ENCODE data around the gene SCO1. TPM values are rescaled to one million over a fixed set of nuclear protein-coding genes. Genes with fewer than 3 reads are reported as not detected.

Gene SCO1
- total RNA-seq, 6 experiments from 2014 or later = 30.7 to 41.4 (median 33.5) TPM

DNA sequence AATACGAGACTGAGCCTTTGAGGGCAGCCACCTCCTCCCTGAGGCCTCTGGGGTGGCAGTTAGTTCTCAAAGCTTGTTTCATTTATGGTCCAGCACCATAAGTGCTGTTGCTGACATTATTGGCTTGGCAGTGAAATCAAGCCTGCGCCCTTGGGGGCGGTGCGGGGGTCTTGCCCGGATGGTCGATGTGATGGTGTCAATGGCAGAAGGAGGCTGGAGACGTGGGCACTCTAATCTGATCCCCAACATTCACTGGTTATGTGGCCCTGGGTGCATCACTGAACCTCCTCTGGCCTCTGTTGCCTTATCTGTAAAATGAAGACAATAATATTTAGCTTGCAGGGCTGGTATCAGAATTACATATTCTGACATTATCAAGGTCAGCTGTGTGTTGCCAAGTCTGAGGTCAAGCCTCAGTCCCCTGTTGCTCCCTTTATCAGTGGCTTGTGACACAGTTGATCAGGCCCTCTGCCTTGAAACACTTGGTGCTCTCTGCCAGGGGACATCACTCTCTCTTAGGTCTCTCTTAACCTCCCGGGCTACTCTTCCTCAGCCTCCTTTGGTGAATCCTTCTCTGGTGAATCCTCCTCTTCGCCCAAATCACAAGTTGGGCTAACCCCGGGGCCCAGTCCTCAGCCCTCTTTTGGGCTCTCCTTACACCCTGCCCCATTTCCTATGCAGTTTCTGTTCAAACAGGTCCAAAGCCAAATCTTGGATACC, 44.2 kb upstream of the SCO1 start:
- H3K9me3 Mint-ChIP-seq = no peaks in the 10 kb centered on the region
- H3K36me3 Mint-ChIP-seq (ENCODE audit: low read depth) = no peaks in the 10 kb centered on the region
- no peak overlapping the region for H3K27ac Mint-ChIP-seq
- DNase-seq = no peak
- TF ChIP-seq, protein P1, sequence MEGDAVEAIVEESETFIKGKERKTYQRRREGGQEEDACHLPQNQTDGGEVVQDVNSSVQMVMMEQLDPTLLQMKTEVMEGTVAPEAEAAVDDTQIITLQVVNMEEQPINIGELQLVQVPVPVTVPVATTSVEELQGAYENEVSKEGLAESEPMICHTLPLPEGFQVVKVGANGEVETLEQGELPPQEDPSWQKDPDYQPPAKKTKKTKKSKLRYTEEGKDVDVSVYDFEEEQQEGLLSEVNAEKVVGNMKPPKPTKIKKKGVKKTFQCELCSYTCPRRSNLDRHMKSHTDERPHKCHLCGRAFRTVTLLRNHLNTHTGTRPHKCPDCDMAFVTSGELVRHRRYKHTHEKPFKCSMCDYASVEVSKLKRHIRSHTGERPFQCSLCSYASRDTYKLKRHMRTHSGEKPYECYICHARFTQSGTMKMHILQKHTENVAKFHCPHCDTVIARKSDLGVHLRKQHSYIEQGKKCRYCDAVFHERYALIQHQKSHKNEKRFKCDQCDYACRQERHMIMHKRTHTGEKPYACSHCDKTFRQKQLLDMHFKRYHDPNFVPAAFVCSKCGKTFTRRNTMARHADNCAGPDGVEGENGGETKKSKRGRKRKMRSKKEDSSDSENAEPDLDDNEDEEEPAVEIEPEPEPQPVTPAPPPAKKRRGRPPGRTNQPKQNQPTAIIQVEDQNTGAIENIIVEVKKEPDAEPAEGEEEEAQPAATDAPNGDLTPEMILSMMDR (IDR thresholded peaks at IDR 0.05) = no peak
- no peak overlapping the region for H3K4me3 Mint-ChIP-seq
- H3K4me1 Mint-ChIP-seq (ENCODE audit: low read depth) = peaks cover 5% of the 10 kb centered on the region; the same call in 1 of the 2 replicates
- peaks cover 15% of the 10 kb centered on the region for H3K27me3 Mint-ChIP-seq (ENCODE audit: insufficient read depth)

DNA sequence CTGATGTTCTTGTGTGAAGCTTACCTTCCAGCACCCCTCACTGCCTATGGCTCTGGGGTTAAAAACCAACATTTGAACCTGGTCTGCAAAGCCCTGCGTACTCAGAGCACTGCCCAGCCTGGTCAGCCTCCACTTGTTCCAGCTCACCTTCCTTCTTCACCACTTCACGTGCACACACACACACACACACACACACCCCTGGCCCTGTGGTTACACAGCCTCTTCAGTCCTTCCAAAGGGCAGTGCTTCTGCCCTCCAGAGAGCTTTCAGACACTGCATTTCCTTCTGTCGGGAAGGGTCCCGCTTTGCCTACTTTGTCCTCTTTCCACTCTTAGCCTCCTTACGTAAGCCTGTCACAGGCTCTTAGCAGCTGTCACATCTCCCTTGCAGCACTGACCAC, 42.1 kb upstream of the SCO1 start:
- TF ChIP-seq, protein P1 (IDR thresholded peaks at IDR 0.05) = no peak
- no peak for DNase-seq
- H3K9me3 Mint-ChIP-seq = no peaks in the 10 kb centered on the region
- peaks cover 10% of the 10 kb centered on the region for H3K27me3 Mint-ChIP-seq (ENCODE audit: insufficient read depth)
- peaks cover 5% of the 10 kb centered on the region; the same call in 1 of the 2 replicates for H3K4me1 Mint-ChIP-seq (ENCODE audit: low read depth)
- no peak overlapping the region for H3K4me3 Mint-ChIP-seq
- no peak overlapping the region for H3K27ac Mint-ChIP-seq
- H3K36me3 Mint-ChIP-seq (ENCODE audit: low read depth) = no peaks in the 10 kb centered on the region

DNA sequence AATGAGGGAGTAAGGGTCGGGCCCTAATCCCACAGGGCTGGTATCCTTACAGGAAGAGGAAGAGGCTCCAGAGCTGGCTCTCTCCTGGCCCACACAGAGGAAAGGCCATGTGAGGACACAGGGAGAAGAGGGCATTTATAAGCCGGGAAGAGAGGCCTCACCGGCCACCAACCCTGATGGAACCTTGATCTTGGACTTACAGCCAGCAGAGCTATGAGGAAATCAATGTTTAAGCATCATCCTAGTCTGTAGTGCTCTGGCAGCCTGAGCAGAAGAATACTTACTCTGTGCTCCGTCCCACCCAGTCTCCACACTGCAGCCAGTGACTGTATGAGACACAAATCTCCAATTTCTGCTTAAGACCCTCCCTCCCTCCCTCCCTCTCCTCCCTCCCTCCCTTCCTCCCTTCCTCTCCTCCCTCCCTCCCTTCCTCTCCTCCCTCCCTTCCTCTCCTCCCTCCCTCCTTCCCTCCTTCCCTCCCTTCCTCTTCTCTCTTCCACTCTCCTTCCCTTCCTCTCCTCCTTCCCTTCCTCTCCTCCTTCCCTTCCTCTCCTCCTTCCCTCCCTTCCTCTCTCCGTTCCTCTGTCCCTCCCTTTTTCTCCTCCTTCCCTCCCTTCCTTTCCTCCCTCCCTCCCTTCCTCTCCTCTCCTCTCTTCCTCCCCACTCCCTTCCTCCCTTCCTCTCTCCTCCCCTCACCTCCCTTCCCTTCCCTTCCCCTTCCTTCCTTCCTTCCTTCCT, 41.4 kb upstream of the SCO1 start:
- Mint-ChIP-seq H3K36me3 (ENCODE audit: low read depth) (no peaks in the 10 kb centered on the region), H3K9me3 (no peaks in the 10 kb centered on the region), H3K27ac (no peak overlapping the region), H3K4me3 (no peak overlapping the region), H3K4me1 (ENCODE audit: low read depth) (peaks cover 5% of the 10 kb centered on the region; the same call in 1 of the 2 replicates), H3K27me3 (ENCODE audit: insufficient read depth) (peaks cover 13% of the 10 kb centered on the region)
- no peak for DNase-seq
- TF ChIP-seq, protein P1 (IDR thresholded peaks at IDR 0.05) = no peak

DNA sequence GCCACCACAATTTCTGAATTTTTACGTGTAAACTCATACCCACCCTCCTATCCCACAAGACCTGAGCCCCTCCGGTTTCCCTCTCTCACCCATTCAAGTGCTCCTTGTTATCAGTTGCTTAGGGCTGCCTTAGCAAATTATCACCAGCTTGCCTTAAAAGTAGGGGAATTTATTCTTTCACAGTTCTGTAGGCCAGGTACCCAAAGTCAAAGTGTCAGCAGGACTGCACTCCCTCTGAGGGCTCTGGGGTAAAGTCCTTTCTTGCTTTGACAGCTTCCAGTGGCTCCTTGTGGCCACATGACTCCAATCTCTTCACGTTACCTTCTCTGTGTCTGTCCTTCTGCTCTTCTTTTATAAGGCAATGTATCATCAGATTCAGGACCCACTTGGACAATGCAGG, 40.4 kb upstream of the SCO1 start:
- Mint-ChIP-seq H3K36me3 (ENCODE audit: low read depth) (no peaks in the 10 kb centered on the region), H3K4me3 (no peak overlapping the region), H3K9me3 (no peaks in the 10 kb centered on the region), H3K27me3 (ENCODE audit: insufficient read depth) (peaks cover 17% of the 10 kb centered on the region), H3K27ac (no peak overlapping the region), H3K4me1 (ENCODE audit: low read depth) (peaks cover 5% of the 10 kb centered on the region; the same call in 1 of the 2 replicates)
- TF ChIP-seq, protein P1 (IDR thresholded peaks at IDR 0.05) = no peak
- DNase-seq = no peak

DNA sequence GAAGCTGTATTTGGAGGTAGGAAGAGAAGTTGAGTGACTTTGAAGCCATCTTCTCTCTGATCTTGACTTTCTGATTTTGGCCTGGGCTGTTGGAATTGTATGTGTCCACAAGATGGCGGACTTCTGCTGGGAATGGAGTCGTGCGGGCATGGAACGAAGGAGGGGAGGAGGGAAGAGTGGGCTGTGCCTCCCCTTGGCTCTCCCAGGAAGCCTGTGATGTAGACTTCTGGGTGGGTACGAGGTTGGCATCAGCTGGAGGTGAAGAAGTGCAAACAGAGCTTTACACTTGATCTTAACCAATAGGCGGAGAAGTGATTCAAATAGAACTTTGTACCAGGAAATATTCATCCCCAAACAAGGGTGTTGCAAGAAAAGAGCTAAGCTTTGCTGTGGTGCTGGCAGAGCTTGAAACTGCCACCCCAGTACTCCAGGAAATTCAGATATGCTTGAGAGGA, 39.9 kb upstream of the SCO1 start:
- Mint-ChIP-seq H3K9me3 (no peaks in the 10 kb centered on the region), H3K4me3 (no peak overlapping the region), H3K27me3 (ENCODE audit: insufficient read depth) (peaks cover 17% of the 10 kb centered on the region), H3K27ac (no peak overlapping the region), H3K36me3 (ENCODE audit: low read depth) (no peaks in the 10 kb centered on the region), H3K4me1 (ENCODE audit: low read depth) (peaks cover 5% of the 10 kb centered on the region; the same call in 1 of the 2 replicates)
- peak; percentile 44 for DNase-seq
- TF ChIP-seq, protein P1 (IDR thresholded peaks at IDR 0.05) = peak; percentile 87
